Transverse colon (tissue), 4 donors: Measurements from ENCODE around the gene TMOD1. TPM values are rescaled to one million over a fixed set of nuclear protein-coding genes. Genes with fewer than 3 reads are reported as not detected.

Experiments used
- DNase-seq: peaks from one replicate; pipeline ENCODE4 v3.0.0-alpha.2; 2019
- H3K27ac ChIP-seq, 4 donors: fragments of 200-600 bp; sonication (generic); 2 replicates each; pipeline ENCODE4 v1.5.1; 2016 to 2018; ENCODE audit warnings: inconsistent platforms in 4 of 4
- H3K27me3 ChIP-seq: fragments of 200-600 bp; sonication (generic); 2 replicates; pipeline ENCODE4 v1.5.1; 2017; ENCODE audit warnings: inconsistent platforms
- H3K36me3 ChIP-seq, 4 donors: fragments of 200-600 bp; sonication (generic); 2 replicates each; pipeline ENCODE4 v1.5.1; 2017 to 2019; ENCODE audit warnings: inconsistent platforms in 4 of 4
- H3K4me1 ChIP-seq, 4 donors: fragments of 200-600 bp; sonication (generic); 2 replicates each; pipeline ENCODE4 v1.5.1; 2017 to 2020; ENCODE audit warnings: inconsistent platforms in 4 of 4
- H3K4me3 ChIP-seq, 4 donors: fragments of 200-600 bp; sonication (generic); 1 replicate in 1 of 4; 2 replicates in 3 of 4; pipeline versions ENCODE4 v1.5.1 to v1.6.1; 2017 to 2019; ENCODE audit warnings: inconsistent platforms in 4 of 4
- H3K9me3 ChIP-seq, 2 donors: fragments of 200-600 bp; sonication (generic); 2 replicates each; pipeline ENCODE4 v1.5.1; 2017 to 2019; ENCODE audit warnings: inconsistent platforms in 2 of 2
- EP300 ChIP-seq: sonication (generic); formaldehyde crosslinking; IDR thresholded peaks from one replicate; pipeline ENCODE4 v1.6.1; 2017; ENCODE audit warnings: antibody characterized with exemption, low read depth
- POLR2A ChIP-seq: fragments of 450-650 bp; IDR thresholded peaks from one replicate; pipeline ENCODE4 v1.6.1; 2016; ENCODE audit warnings: antibody characterized with exemption, mild to moderate bottlenecking, moderate library complexity
- POLR2AphosphoS5 ChIP-seq, 3 donors: sonication (generic); formaldehyde crosslinking; IDR thresholded peaks; one replicate each; pipeline ENCODE4 v1.6.1; 2016; ENCODE audit warnings: antibody characterized with exemption in 3 of 3
- WGBS, 2 donors: methylation state at CpG; one replicate each; pipeline ENCODE4 v1.1.5; 2018; ENCODE audit warnings: low coverage in 1 of 2; 5-methylcytosine and 5-hydroxymethylcytosine counted together
- in situ Hi-C, 4 donors: fragments of 200-750 bp; cut with MboI; loops; one replicate each; pipeline versions ENCODE4 v1.15.0 to v1.15.1; 2017; ENCODE audit warnings: low sequenced_read_pairs in 3 of 4, low pct_ligation_motif_present in 1 of 4, low pct_unique_long_range_greater_than_20kb in 1 of 4
- intact Hi-C: fragments of 100-400 bp; cut with DNase I; formaldehyde crosslinking; loops from one replicate; pipeline ENCODE4 v1.15.1; 2023; ENCODE audit warnings: low total_unique reads
- total RNA-seq, 4 donors: library from RNA; depleted of rRNA; stranded (reverse); fragments of >200 nt; gene quantifications; one replicate each; pipeline ENCODE4 v1.1.0, GENCODE V29; 2016
- TF ChIP-seq, protein P1 (sequence below), 5 experiments: fragments of 200-600 bp in 3 of 5; fragments of 450-650 bp in 2 of 5; sonication (generic) in 3 of 5; IDR thresholded peaks; 1 replicate in 2 of 5; 2 replicates in 3 of 5; pipeline ENCODE4 v1.5.1; 2016 to 2017; ENCODE audit warnings: antibody characterized with exemption in 5 of 5, inconsistent platforms in 3 of 5, mild to moderate bottlenecking in 2 of 5, moderate library complexity in 1 of 5

TMOD1 gene
- total RNA-seq, 4 donors from 2014 or later: 4.2 to 11.6 (median 7.1) TPM

DNA sequence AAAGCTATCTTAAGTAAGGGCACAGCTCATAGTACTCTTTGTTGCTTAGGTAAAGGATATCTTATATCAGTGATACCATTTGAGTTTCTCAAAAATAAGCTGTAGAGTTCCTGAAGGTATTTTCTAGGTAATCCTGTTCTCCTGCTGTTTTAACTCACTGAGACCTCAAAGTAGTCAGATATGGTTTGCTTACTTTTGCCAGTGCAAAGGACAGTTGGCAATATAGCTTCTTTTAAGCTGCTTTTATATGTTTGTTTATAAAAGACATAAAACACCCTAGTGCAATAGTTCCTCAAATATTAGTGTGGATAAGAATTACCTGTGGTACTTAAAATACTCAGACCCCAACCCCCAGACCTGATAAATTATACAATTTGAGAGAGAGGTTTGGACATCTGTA lies 144.3 kb downstream of the TMOD1 start:
- DNase-seq: no peak

DNA sequence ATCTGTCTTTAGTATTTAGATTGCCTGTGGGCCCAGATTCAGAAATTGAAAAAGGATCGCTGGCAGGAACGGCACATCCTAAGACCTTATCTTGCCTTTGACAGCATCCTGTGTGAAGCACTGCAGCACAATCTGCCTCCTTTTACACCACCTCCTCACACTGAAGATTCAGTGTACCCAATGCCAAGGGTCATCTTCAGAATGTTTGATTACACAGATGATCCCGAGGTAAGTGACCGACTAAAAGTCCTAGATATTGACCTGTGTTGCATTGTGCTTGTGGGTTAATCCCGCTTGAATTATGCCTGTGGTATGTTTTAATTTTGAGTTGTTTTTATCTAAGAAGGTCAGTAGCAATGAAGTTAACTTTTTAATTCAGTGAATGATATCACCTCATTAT lies 146.5 kb downstream of the TMOD1 start:
- Histone ChIP-seq H3K4me3 (no peak overlapping the region), H3K36me3 (peaks cover 0 to 61% (median 29%) of the 10 kb centered on the region in 4 donors), H3K27me3 (no peaks in the 10 kb centered on the region), H3K27ac (no peak overlapping the region), H3K9me3 (no peaks in the 10 kb centered on the region), H3K4me1 (no peaks in the 10 kb centered on the region)
- DNase-seq: no peak
- TF ChIP-seq POLR2A (no peak), POLR2AphosphoS5 (IDR thresholded peaks at IDR 0.05) (no peak), EP300 (no peak)
- TF ChIP-seq, protein P1, sequence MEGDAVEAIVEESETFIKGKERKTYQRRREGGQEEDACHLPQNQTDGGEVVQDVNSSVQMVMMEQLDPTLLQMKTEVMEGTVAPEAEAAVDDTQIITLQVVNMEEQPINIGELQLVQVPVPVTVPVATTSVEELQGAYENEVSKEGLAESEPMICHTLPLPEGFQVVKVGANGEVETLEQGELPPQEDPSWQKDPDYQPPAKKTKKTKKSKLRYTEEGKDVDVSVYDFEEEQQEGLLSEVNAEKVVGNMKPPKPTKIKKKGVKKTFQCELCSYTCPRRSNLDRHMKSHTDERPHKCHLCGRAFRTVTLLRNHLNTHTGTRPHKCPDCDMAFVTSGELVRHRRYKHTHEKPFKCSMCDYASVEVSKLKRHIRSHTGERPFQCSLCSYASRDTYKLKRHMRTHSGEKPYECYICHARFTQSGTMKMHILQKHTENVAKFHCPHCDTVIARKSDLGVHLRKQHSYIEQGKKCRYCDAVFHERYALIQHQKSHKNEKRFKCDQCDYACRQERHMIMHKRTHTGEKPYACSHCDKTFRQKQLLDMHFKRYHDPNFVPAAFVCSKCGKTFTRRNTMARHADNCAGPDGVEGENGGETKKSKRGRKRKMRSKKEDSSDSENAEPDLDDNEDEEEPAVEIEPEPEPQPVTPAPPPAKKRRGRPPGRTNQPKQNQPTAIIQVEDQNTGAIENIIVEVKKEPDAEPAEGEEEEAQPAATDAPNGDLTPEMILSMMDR (IDR thresholded peaks at IDR 0.05): no peak
- in situ Hi-C loops: no loop called here
- intact Hi-C loops: no loop called here
- 93 to 100% methylated on average over 2 to 5 of the region's 5 CpGs for WGBS, 2 donors

More for the DNA sequence above, 144.3 kb downstream of the TMOD1 start:
- in situ Hi-C loops (no loop called here), intact Hi-C loops (no loop called here)
- H3K27ac ChIP-seq: no peak overlapping the region
- H3K27me3 ChIP-seq: no peaks in the 10 kb centered on the region
- H3K4me1 ChIP-seq: no peaks in the 10 kb centered on the region
- no peaks in the 10 kb centered on the region for H3K9me3 ChIP-seq
- TF ChIP-seq EP300 (no peak), POLR2AphosphoS5 (IDR thresholded peaks at IDR 0.05) (no peak)
- H3K4me3 ChIP-seq: no peak overlapping the region
- H3K36me3 ChIP-seq: peaks cover 0 to 64% (median 26%) of the 10 kb centered on the region in 4 donors

Other genes with a start within 250 kb of the TMOD1 start
- gene CCDC180, start 194.0 kb upstream of the TMOD1 start, total RNA-seq: 10 to 100 TPM in 1 of 4 donors, 1 to 10 TPM in 3; 6.6 to 10.5 (median 7.2) TPM
- 10 to 100 TPM; 15.0 to 47.4 (median 31.4) TPM for gene TDRD7, start 89.6 kb upstream of the TMOD1 start, total RNA-seq
- gene TSTD2, start 131.7 kb downstream of the TMOD1 start, total RNA-seq: 10 to 100 TPM; 13.8 to 27.0 (median 20.3) TPM
- 10 to 100 TPM; 24.6 to 40.4 (median 30.6) TPM for gene NCBP1, start 132.2 kb downstream of the TMOD1 start, total RNA-seq
- 10 to 100 TPM in 2 of 4 donors, 1 to 10 TPM in 2; 6.4 to 44.4 (median 12.5) TPM for gene XPA, start 195.7 kb downstream of the TMOD1 start, total RNA-seq